GM18858 (cell line): ENCODE data around the gene GPR78.
"Not testable (repeated sequence)": the region's sequence is repeated elsewhere in the genome, so short reads cannot be mapped to it uniquely, and the experiment has no call there.

ENCODE experiments used
- ATAC-seq: cut with Tn5 transposase; IDR thresholded peaks from one replicate; pipeline ENCODE4 v1.9.1; 2021; ENCODE audit not compliant: unreplicated experiment

GPR78 gene

DNA sequence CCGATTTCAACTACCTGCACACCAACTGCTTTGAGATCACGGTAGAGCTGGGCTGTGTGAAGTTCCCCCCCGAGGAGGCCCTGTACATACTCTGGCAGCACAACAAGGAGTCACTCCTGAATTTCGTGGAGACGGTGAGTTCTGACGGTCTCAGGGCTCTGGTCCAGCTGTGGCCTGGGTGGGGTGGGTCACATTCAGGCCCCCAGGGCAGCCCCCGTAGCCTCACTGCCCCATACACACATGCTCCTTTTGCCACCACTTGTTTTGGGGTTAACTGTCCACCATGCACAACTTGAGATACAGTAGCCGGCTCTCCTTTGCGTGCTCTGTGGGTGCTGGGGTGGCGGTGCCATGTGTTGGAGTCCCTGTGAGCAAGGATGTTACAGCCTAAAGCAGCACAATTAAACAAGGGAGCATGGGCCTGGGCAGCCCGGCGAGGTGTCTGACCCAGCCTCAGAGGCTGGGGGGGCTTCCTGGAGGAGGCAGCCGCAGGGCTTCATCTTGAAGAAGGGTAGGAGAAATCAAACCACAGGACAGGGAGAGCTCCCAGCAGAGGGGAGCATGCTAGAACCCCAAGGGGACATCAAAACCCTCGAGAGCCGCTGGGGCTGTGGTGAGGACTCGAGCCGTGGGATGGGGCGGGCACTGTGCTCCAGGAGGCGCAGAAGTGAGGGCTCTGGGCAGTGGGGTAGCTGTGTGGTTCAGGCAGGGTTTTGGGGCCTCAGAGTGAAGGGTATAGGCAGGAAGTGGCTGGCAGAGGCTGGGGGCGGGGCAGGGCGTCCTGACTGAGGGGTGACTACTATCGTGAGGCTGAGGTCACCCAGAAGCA, 34.4 kb downstream of the GPR78 start:
- no peak for ATAC-seq

DNA sequence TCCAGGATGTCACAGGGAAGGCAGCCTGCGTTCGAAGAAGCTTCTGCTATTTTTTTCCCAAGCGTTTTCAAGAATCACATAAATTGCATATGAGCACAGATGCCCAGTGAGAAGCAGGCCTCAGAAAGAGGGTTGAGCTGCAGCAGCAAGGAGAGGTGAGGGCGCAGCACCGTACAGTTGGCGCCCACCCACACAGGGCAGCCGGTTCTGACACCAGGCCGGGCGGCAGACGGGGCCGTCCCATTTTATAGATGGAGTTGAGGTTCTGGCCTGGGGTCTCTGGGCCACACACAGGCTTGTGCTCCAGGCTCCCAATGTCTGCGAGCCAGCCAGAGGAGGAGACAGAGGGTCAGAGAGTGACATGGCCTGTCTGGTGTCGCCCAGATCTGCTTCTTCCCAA, 35.2 kb downstream of the GPR78 start:
- no peak for ATAC-seq

DNA sequence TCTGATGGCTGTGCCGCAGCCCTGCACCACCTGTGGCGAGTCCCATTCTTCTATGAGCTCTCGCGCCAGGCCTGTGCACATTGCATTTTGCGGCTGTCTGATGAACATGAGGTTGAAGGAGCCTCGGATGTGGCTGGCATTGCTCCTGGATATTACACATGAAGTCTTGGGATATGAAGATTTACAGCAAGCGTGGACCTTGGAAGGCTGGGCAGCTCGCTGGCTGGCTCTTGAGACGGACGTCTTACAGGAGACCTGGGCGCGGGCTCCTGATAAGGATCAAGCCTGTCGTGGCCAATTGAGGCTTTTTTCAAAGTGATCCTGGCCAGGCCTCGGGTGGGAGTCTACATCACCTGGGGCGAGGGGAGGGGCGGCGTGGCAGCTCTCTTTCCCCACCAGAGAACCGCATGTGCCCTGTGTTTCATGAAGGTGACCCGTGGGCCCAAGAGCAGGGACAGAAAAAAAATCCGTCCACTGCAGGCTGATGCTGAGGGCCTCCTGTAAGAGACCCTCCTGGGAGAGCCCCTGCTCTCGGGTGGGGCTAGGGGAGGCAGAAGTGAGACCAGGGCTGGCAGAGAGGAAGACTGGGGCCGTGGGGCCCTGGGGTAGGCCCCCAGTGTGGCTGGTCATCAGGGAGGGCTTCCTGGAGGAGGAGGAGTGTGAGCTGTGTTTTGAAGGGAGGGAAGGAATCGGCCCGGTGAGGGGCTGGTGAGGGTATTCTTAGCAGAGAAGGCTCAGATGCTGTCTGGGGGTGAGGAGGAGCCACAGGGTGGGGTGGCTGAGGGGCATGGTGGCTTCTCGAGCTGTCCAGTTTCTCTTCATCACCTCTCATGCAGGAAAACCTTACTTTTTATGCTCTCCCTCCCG, 36.0 kb downstream of the GPR78 start:
- no peak for ATAC-seq

DNA sequence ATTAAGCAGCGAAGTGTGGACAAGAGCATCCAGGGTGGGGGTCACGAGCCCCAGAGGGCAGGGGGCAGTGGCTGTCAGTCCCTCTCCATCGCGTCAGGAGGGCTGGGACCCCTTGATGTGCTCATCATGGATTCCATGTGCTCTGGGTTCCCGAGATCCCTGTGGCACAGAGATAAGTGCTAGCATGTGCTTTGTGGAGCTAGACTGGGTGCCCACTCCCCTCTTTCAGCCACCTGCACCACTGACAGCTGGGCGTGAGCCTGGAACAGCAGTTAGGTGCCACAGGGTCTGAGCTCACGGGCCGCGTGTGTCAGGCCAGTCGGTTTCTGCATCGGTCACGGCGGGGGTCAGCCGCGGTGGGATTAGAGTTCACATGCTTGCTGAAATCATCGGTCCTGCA, 36.6 kb downstream of the GPR78 start:
- no peak for ATAC-seq

DNA sequence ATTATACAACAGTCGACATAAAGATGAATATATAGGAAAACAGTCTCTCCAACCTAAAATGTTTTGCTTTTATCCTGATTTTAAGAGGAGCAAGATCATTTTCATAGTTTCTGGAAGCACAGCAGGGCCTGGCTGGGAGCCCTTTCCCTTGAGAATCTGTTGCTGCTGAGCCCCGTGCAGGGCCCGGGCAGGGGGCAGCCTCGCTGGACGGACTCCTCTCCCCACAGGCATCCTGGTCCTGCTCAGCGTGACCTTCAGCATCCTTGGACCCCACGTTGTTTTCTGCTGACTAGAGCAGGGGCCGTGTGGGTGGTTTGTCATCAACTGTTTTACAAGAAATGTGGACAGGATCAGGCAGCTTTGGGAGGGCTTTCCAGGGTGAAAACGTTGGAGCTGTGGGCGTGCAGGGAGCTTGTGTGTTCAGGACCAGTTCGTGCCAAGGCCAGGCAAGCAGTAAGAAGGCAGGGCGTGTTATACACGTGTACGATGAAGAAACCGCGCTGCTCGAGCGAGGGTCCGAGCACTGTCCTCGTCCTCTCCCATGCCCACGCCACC, 37.4 kb downstream of the GPR78 start:
- no peak for ATAC-seq

DNA sequence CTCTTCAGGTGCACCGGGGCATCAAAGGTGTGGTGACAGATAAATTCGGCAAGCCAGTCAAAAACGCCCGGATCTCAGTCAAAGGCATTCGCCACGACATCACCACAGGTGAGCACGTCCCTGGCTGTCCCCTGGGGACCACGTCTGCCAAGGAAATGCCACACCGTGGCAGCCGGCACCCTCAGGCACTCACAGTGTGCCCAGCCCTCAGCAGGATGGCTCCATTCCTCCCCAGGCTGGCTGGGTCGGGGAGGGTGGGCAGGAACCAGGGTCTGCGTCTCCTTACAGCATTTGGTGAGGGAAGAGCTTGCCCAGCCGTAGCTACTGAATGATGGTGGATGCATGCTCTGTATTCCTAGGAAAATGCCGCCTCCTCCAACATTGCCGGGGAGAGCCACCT, 38.2 kb downstream of the GPR78 start:
- no peak for ATAC-seq

DNA sequence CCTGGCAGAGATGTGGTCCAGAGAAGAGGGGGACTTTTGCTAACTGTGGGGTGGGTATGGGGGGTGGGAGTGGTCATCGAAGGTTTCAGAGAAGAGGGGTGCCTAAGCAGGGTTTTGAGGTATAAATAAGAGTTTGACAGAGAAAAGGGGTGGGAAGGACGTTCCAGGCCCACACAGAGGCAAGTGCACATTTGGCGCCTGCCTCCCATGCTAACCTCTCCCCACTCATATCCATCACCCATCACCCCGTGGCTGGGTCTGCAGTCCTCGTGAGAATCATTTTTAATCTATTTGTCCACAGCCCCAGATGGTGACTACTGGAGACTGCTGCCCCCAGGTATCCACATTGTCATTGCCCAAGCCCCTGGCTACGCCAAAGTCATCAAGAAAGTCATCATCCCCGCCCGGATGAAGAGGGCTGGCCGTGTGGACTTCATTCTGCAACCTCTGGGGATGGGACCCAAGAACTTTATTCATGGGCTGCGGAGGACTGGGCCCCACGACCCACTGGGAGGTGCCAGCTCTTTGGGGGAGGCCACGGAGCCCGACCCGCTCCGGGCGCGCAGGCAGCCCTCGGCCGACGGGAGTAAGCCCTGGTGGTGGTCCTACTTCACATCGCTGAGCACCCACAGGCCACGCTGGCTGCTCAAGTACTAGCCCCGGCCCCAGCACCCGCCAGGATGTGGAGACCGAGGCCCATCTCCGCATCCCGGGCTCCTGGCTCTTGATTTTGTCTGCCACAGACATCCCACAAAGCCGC, 38.9 kb downstream of the GPR78 start:
- no peak for ATAC-seq

DNA sequence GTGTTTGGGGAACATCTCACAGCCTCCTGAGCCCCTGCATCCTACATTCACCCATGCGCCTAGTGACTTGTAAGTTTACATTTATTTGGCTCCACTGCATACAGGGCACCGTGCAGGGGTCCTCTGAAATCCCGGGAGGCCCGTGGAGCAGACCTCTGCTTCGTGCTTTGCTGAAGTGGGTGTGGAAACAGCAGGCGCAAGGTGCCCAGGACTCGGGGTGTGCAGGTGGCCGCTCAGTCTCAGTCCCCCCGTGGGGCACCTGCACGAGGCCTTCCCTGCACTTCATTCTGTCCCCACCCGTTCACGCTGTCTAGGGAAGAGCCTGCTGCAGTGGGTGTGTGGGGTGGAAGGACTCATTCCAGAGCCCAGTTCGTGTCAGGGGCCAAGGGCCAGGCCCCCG, 40.9 kb downstream of the GPR78 start:
- not testable (repeated sequence) for ATAC-seq

DNA sequence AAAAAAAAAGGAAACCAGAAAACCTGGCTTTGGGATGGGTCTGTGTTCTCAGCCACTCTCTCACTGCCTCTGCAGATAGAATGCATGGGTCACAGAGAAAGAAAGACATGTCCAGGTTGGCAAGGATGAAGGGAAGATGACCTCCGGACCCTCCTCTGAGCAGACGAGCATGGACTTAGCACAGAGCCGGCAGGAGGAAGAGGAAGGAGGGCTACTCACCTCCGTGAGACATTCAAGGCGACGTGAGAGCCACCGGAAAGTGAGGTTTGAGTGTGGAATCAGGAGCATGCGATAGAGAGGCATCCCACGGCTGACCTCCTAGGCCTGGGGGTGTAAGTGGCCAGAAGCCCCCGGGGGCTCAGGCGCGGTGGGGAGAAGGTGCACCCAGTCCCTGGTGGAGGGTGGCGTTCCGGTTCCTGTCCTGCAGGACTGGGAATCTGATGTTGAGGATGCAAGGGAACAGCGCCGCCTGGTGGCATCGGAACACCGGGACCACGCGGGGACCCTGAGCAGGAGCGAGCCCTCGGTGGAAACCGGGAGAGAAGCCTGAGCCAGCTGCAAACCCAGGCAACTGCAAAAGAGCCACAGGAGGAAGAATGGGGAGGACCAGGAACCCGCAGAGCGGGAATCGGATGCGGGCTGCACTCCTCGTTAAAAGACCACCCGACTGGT, 44.5 kb downstream of the GPR78 start:
- ATAC-seq: not testable (repeated sequence)

DNA sequence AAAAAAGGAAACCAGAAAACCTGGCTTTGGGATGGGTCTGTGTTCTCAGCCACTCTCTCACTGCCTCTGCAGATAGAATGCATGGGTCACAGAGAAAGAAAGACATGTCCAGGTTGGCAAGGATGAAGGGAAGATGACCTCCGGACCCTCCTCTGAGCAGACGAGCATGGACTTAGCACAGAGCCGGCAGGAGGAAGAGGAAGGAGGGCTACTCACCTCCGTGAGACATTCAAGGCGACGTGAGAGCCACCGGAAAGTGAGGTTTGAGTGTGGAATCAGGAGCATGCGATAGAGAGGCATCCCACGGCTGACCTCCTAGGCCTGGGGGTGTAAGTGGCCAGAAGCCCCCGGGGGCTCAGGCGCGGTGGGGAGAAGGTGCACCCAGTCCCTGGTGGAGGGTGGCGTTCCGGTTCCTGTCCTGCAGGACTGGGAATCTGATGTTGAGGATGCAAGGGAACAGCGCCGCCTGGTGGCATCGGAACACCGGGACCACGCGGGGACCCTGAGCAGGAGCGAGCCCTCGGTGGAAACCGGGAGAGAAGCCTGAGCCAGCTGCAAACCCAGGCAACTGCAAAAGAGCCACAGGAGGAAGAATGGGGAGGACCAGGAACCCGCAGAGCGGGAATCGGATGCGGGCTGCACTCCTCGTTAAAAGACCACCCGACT, 50.2 kb downstream of the GPR78 start:
- not testable (repeated sequence) for ATAC-seq

DNA sequence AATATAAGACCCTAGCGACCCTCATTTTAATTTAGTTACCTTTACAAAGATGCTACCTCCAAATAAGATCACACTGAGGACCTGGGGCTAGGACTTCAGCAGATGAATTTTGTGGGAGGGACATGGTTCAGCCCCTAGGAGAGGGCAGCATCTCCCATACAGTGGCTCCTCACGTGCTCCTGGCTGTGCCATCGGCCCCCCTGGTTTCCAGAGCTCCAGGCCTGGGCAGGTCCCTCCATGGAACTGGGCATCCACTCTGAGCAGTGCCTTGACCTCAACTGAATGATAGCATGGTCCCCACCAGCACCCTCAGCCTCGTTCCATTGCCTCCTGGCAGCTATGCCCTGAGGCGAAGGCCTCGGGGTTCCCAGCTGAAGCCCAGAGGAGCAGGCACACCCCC, 51.7 kb downstream of the GPR78 start:
- ATAC-seq: not testable (repeated sequence)

DNA sequence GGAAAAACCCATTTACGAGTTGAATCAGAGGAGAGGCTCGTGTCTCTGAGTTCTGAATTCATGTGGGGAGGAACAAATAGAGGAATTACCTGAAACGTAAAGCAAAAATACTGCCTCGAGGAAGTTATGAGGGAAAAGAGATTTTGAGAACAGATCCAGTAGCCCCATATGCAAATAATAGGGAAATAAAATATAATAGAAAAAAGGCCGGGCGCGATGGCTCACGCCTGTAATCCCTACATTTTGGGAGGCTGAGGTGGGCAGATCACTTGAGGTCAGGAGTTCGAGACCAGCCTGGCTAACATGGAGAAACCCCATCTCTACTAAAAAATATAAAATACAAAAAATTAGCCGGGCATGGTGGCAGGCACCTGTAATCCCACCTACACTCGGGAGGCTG, 54.6 kb downstream of the GPR78 start:
- not testable (repeated sequence) for ATAC-seq

DNA sequence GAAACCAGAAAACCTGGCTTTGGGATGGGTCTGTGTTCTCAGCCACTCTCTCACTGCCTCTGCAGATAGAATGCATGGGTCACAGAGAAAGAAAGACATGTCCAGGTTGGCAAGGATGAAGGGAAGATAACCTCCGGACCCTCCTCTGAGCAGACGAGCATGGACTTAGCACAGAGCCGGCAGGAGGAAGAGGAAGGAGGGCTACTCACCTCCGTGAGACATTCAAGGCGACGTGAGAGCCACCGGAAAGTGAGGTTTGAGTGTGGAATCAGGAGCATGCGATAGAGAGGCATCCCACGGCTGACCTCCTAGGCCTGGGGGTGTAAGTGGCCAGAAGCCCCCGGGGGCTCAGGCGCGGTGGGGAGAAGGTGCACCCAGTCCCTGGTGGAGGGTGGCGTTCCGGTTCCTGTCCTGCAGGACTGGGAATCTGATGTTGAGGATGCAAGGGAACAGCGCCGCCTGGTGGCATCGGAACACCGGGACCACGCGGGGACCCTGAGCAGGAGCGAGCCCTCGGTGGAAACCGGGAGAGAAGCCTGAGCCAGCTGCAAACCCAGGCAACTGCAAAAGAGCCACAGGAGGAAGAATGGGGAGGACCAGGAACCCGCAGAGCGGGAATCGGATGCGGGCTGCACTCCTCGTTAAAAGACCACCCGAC, 55.8 kb downstream of the GPR78 start:
- ATAC-seq: not testable (repeated sequence)
